Spinal cord (tissue), 10 donors: ENCODE results near the gene DDB1. TPM values are rescaled to one million over a fixed set of nuclear protein-coding genes. Genes with fewer than 3 reads are reported as not detected.

ENCODE experiments used
- DNase-seq, 6 donors: peaks; one replicate each; pipeline versions ENCODE4 v3.0.0 to v3.0.0-alpha.2; 2013 to 2015; ENCODE audit warnings: low spot score in 6 of 6, low read depth in 4 of 6
- H3K27ac ChIP-seq: one replicate; pipeline ENCODE4 v1.5.1; 2013; ENCODE audit warnings: low read depth, low read length, control low read depth
- H3K27me3 ChIP-seq: one replicate; pipeline ENCODE4 v1.6.1; 2013; ENCODE audit warnings: low read length; ENCODE audit not compliant: control insufficient read depth, insufficient read depth
- H3K36me3 ChIP-seq: one replicate; pipeline ENCODE4 v1.6.1; 2013; ENCODE audit warnings: low read length; ENCODE audit not compliant: control insufficient read depth, insufficient read depth
- H3K4me1 ChIP-seq: one replicate; pipeline ENCODE4 v1.6.1; 2013; ENCODE audit warnings: low read length; ENCODE audit not compliant: control insufficient read depth, insufficient read depth
- H3K4me3 ChIP-seq: one replicate; pipeline ENCODE4 v1.5.1; 2013; ENCODE audit warnings: low read depth, low read length, control low read depth
- H3K9me3 ChIP-seq: one replicate; pipeline ENCODE4 v1.6.1; 2013; ENCODE audit warnings: low read length; ENCODE audit not compliant: control insufficient read depth, insufficient read depth
- WGBS: methylation state at CpG from one replicate; pipeline ENCODE4 v1.1.5; 2013; ENCODE audit warnings: missing lambda C conversion rate; ENCODE audit not compliant: insufficient coverage; 5-methylcytosine and 5-hydroxymethylcytosine counted together
- polyA plus RNA-seq, 2 donors: library from polyadenylated mRNA; unstranded; fragments of 120-200 nt; gene quantifications; one replicate each; pipeline ENCODE4 v1.2.1, GENCODE V29; 2013; ENCODE audit not compliant: insufficient read length in 2 of 2
- total RNA-seq, 2 donors: library from RNA; depleted of rRNA in 1 of 2; stranded (reverse); fragments of 120-200 nt in 1 of 2; fragments of >200 nt in 1 of 2; gene quantifications; one replicate each; pipeline versions ENCODE4 v1.2.3 to v1.2.4, GENCODE V29; 2013 to 2014
- donor health status: healthy.

DDB1 gene
- total and polyA plus RNA-seq, 4 donors = 162 to 254 (median 177) TPM

GRCh38 chr11:61357894-61358239 is 25.0 kb upstream of the DDB1 start:
- no peak for DNase-seq
- H3K4me3 ChIP-seq = no peak overlapping the region
- no peaks in the 10 kb centered on the region for H3K9me3 ChIP-seq
- H3K4me1 ChIP-seq = peaks cover 25% of the 10 kb centered on the region
- no peaks in the 10 kb centered on the region for H3K27me3 ChIP-seq
- peaks cover 12% of the 10 kb centered on the region for H3K36me3 ChIP-seq
- 98% methylated on average over 5 of the region's 6 CpGs for WGBS
- no peak overlapping the region for H3K27ac ChIP-seq

- DNase-seq = no peak
- 90% methylated on average over 6 of the region's 9 CpGs for WGBS
- H3K36me3 ChIP-seq = peaks cover 14% of the 10 kb centered on the region
- H3K27me3 ChIP-seq = no peaks in the 10 kb centered on the region
- H3K27ac ChIP-seq = no peak overlapping the region
- peaks cover 22% of the 10 kb centered on the region for H3K4me1 ChIP-seq
- H3K9me3 ChIP-seq = no peaks in the 10 kb centered on the region
- no peak overlapping the region for H3K4me3 ChIP-seq
These were observed 24.5 kb upstream of the DDB1 start for GRCh38 chr11:61357233-61357893.

- Histone ChIP-seq H3K4me1 (peaks cover 22% of the 10 kb centered on the region), H3K36me3 (peaks cover 17% of the 10 kb centered on the region), H3K27me3 (no peaks in the 10 kb centered on the region), H3K27ac (no peak overlapping the region), H3K9me3 (no peaks in the 10 kb centered on the region), H3K4me3 (no peak overlapping the region)
- DNase-seq = no peak
- WGBS = 97% methylated on average over 3 of the region's 4 CpGs
These were observed 23.8 kb upstream of the DDB1 start for GRCh38 chr11:61356706-61357105.

- peaks cover 6% of the 10 kb centered on the region for H3K4me1 ChIP-seq
- no peak for DNase-seq
- no peak overlapping the region for H3K27ac ChIP-seq
- H3K9me3 ChIP-seq = no peaks in the 10 kb centered on the region
- no peak overlapping the region for H3K4me3 ChIP-seq
- peaks cover 39% of the 10 kb centered on the region for H3K36me3 ChIP-seq
- WGBS = no CpG with 5 or more reads among the region's 2 CpGs
- H3K27me3 ChIP-seq = no peaks in the 10 kb centered on the region
These were observed 21.3 kb upstream of the DDB1 start for GRCh38 chr11:61354208-61354607.

- Histone ChIP-seq H3K4me1 (no peaks in the 10 kb centered on the region), H3K4me3 (no peak overlapping the region), H3K27ac (no peak overlapping the region), H3K9me3 (no peaks in the 10 kb centered on the region), H3K27me3 (no peaks in the 10 kb centered on the region), H3K36me3 (peaks cover 46% of the 10 kb centered on the region)
- DNase-seq = no peak
- WGBS = 85% methylated on average over 10 of the region's 15 CpGs
These were observed 20.5 kb upstream of the DDB1 start for GRCh38 chr11:61353131-61354067.

GRCh38 chr11:61352038-61352437 is 19.1 kb upstream of the DDB1 start:
- WGBS = 83% methylated on average over 8 of the region's 8 CpGs

GRCh38 chr11:61350803-61351202 is 17.9 kb upstream of the DDB1 start:
- no peak for DNase-seq
- 94% methylated on average over 7 of the region's 8 CpGs for WGBS
- peaks cover 61% of the 10 kb centered on the region for H3K36me3 ChIP-seq
- no peak overlapping the region for H3K27ac ChIP-seq
- H3K4me1 ChIP-seq = peaks cover 3% of the 10 kb centered on the region
- no peaks in the 10 kb centered on the region for H3K27me3 ChIP-seq
- no peak overlapping the region for H3K4me3 ChIP-seq
- no peaks in the 10 kb centered on the region for H3K9me3 ChIP-seq

More at GRCh38 chr11:61352038-61352437, 19.1 kb upstream of the DDB1 start:
- Histone ChIP-seq H3K4me1 (no peaks in the 10 kb centered on the region), H3K27ac (no peak overlapping the region), H3K36me3 (peaks cover 56% of the 10 kb centered on the region), H3K27me3 (no peaks in the 10 kb centered on the region), H3K4me3 (no peak overlapping the region), H3K9me3 (no peaks in the 10 kb centered on the region)
- no peak for DNase-seq

- Histone ChIP-seq H3K4me1 (peaks cover 7% of the 10 kb centered on the region), H3K27me3 (no peaks in the 10 kb centered on the region), H3K36me3 (peaks cover 65% of the 10 kb centered on the region), H3K4me3 (no peak overlapping the region), H3K9me3 (no peaks in the 10 kb centered on the region), H3K27ac (no peak overlapping the region)
- DNase-seq = no peak
- 100% methylated on average over 1 of the region's 1 CpG for WGBS
These were observed 17.4 kb upstream of the DDB1 start for GRCh38 chr11:61350336-61350735.

GRCh38 chr11:61349916-61350315 is 17.0 kb upstream of the DDB1 start:
- no peaks in the 10 kb centered on the region for H3K9me3 ChIP-seq
- DNase-seq = no peak
- peaks cover 69% of the 10 kb centered on the region for H3K36me3 ChIP-seq
- no peak overlapping the region for H3K4me3 ChIP-seq
- H3K27me3 ChIP-seq = no peaks in the 10 kb centered on the region
- WGBS = 96% methylated on average over 10 of the region's 10 CpGs
- no peak overlapping the region for H3K27ac ChIP-seq
- H3K4me1 ChIP-seq = peaks cover 10% of the 10 kb centered on the region
